GM19324 (cell line): Measurements from ENCODE around the gene ZNF701.
"Not testable (repeated sequence)": the region's sequence is repeated elsewhere in the genome, so short reads cannot be mapped to it uniquely, and the experiment has no call there.

Experiments
- ATAC-seq: cut with Tn5 transposase; IDR thresholded peaks from one replicate; pipeline ENCODE4 v1.9.1; 2021; ENCODE audit warnings: mild to moderate bottlenecking, moderate library complexity; ENCODE audit not compliant: unreplicated experiment, low FRiP score

ZNF701 gene

GRCh38 chr19:52570000-52570861, at the start of gene ZNF701:
TSS of gene ZNF701 (plus strand) at chr19:52570287. CDS start at chr19:52574148, 3,861 bp downstream.
- peak; percentile 89 for ATAC-seq

- ATAC-seq, result no peak
These were observed 47.5 kb upstream of the ZNF701 start for GRCh38 chr19:52522551-52522950.

- ATAC-seq, result no peak
These were observed 46.0 kb upstream of the ZNF701 start for GRCh38 chr19:52524086-52524485.

DNA sequence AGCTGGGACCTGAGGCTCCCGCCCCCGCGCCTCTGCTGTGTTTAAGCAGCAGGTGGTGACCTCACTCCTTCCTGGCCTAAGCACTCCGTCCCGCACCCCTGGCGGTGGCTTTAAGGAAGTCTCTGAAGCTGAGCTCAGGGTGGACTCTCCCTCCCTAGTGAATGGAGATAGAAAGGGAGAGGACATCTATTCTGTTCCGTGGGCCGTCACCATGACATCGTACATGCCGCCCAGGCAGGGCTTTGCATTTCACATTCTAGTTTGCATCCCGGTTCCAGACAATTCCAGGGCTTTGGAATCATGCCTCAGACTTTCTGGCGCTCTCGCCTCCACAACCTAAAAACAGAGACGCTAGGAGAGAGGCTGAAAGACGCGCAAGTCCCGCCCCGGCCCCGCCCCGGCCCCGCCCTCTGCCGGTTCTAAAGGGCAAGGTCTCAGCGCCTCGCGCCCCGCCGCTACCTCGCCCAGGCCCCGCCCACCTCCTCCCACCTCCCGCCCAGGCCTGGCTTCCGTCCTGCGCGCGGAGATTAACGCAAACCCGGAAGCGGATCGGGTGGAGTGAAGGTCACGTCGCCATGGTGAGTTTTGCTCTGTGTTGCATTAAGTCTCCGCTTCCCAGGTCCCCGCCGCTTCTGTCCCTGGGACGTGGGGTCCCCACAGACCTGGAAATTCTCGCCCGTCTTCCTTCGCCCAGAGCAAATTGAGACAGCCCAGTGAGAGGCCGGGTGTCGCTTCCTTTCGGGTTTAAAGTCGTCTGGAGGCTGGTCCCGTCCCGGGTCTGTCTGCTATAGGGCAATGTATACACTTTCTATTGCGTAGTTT, 42.7 kb upstream of the ZNF701 start, which contains the start of gene ZNF808:
Gene ZNF808, plus strand, starts transcription at position 535 of the 822 bp plus-strand sequence. CDS start 15,617 bp downstream, outside the sequence.
- peak; percentile 89 for ATAC-seq

DNA sequence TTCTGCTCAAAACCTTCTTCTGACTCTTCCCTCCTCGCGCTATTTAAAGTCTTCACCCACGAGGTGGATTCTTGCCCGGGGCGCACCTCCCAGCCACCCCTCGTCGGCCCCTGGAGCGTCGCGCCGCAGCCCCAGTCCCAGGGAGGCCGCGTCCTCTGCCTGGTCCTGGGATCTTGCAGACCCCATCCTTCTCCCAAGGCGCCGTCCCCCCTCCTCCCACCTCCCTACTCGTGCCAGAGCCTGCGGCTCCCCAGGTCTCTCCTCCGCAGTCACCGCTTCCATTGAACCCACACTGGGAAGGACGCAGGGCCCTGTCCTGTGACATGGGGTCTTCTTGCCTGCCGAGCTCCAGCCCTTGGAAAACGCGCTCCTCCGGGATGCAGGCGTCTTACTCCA, 42.1 kb upstream of the ZNF701 start:
- ATAC-seq, result peak; percentile 7

GRCh38 chr19:52532480-52532879, 37.6 kb upstream of the ZNF701 start:
- ATAC-seq, result no peak

DNA sequence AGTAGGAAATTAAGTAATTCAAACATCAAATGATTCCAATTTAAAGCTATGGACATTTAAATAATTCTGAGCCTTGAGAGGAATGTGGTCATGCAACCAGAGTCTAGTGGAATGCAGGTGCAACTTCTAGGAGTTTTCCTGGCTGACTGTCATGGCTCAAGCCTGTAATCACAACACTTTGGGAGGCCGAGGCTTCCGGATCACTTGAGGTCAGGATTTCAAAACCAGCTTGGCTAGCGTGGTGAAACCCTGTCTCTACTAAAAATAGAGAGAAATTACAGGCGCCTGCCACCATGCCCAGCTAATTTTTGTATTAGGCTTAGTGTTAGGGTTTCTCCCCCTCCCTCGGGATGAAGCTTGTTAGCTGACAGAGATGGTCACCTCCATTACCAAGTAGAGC, 36.2 kb upstream of the ZNF701 start:
- no peak for ATAC-seq

DNA sequence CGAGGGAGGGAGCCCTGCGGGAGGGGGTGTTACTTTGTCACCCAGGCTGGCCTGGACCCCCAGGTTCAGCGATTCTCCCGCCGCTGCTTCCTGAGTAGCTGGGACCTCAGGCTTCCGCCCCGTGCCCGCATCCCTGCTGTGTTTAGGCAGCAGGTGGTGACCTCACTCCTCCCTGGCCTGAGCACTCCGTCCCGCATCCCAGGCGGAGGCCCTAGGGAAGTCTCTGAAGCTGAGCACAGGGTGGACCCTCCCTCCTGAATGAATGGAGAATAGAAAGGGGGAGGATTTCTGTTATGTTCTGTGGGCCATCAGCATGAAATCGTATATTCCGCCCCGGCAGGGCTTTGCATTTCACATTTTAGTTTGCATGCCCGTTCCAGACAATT, 34.7 kb upstream of the ZNF701 start:
- ATAC-seq, result not testable (repeated sequence)

GRCh38 chr19:52535771-52536447, 34.2 kb upstream of the ZNF701 start:
- peak; percentile 74 for ATAC-seq

- ATAC-seq, result no peak
These were observed 33.7 kb upstream of the ZNF701 start for GRCh38 chr19:52536448-52536800.

DNA sequence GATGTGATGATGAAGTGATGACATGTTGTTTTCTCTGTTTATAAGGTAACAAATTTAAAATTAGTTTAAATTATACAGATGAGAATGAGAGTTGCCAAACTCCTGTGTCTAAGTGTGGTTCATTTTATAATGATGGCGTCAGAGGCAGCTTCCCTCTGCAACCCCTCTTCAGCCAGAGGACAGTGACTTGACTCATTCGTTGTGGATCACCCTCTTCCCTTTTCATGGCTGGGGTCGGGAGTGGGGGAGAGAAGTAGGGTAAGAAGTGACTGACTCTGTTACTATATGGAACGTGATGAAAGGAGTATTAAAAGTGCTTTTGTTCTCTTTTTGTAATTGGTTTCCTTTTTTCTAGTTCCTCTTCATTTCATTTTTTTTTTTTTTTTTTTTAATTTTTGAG, 31.3 kb upstream of the ZNF701 start:
- not testable (repeated sequence) for ATAC-seq

GRCh38 chr19:52541176-52541575, 28.9 kb upstream of the ZNF701 start:
- not testable (repeated sequence) for ATAC-seq

DNA sequence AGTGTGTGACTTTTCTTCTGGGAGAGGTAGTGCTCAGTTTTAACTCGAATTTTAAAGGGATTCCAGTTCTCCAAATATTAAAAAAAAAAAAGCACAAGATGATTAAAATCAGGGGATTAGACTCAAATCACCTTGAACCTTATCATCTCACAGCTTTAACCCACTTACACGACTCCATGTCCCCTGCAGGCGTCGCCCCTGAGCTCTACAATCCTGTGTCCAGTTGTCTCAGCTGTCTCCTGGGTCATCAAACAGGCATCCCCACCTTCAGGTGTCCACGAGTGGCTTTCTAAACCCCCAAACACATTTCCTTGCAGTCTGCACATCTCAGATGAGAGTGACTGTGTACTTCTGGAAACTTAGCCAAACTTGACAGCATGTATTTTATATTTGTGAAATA, 28.5 kb upstream of the ZNF701 start:
- ATAC-seq, result no peak

GRCh38 chr19:52542541-52542940, 27.5 kb upstream of the ZNF701 start:
- ATAC-seq, result not testable (repeated sequence)

DNA sequence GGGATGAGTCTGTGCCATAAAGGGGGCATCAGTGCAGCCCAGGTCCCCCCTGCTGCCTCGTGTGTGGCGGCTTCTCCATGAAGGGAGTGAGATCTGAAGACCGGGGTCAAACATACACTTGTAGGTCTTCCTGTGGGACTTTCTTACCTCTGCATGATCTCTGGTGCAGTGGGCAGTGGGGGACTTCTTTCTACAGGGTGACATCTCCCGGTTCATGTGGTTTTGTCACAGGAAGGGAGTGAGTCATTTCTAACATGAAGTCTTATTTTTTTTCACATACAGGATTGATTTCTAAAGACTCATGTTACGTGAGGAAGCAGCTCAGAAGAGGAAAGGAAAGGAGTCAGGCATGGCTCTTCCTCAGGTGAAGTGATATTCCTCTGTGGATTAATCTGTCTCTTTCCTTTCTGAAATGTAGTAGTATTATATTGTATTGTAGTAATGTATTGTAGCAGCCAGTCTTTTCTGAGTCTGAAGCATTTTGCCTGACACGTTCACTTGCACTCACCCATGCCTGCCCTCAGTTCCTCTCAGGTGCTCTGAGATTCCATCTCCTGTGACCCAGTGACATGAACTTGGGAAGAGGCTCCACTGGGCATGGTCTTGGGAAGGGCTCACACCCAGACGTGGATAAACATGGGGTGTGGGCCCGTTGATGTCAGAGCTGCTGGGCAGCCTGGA, 27.0 kb upstream of the ZNF701 start:
- no peak for ATAC-seq

GRCh38 chr19:52554216-52554971, 15.7 kb upstream of the ZNF701 start:
- no peak for ATAC-seq

DNA sequence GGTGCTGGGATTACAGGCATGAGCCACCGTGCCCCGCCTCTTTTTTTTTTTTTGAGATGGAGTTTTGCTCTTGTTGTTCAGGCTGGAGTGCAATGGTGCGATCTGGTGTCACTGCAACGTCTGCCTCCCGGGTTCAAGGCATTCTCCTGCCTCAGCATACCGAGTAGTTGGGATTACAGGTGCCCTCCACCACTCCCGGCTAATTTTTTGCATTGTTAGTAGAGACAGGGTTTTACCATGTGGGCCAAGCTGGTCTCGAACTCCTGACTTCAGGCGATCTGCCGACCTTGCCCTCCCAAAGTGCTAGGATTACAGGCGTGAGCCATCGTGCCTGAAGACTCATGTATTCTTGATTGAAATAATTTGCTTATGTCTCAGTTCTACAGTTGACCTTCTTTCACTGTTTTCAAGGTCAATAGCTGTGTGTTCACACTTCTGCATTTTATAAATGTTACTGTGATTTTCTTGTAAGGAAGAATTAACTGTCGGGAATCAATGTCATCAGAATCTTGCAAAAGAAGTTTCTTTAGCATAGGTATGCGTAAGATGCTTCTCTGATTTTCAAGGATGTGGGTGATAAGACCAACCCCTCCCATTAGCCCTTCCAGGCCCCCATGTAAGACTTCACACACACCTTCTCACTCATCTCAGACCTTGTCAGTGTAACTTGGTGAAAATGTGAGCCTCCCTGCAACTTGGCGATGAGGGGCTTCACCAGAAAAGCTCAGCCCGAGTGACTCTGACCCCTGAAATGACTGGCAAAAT, 12.7 kb upstream of the ZNF701 start:
- no peak for ATAC-seq

DNA sequence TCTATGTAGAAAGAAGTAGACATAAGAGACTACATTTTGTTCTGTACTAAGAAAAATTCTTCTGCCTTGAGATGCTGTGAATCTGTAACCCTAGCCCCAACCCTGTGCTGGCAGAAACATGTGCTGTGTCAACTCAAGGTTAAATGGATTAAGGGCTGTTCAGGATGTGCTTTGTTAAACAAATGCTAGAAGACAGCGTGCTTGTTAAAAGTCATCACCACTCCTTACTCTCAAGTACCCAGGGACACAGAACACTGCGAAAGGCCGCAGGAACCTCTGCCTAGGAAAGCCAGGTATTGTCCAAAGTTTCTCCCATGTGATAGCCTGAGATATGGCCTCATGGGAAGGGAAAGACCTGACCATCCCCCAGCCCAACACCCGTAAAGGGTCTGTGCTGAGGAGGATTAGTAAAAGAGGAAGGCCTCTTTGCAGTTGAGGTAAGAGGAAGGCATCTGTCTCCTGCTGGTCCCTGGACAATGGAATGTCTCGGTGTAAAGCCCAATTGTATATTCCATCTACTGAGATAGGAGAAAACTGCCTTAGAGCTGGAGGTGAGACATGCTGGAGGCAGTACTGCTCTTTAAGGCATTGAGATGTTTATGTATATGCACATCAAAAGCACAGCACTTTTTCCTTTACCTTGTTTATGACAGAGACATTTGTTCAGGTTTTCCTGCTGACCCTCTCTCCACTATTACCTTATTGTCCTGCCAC, 11.2 kb upstream of the ZNF701 start:
- not testable (repeated sequence) for ATAC-seq
